Measurements from ENCODE around the gene CRABP1.
"Not testable (repeated sequence)": the region's sequence is repeated elsewhere in the genome, so short reads cannot be mapped to it uniquely, and the experiment has no call there.

CRABP1 gene

DNA sequence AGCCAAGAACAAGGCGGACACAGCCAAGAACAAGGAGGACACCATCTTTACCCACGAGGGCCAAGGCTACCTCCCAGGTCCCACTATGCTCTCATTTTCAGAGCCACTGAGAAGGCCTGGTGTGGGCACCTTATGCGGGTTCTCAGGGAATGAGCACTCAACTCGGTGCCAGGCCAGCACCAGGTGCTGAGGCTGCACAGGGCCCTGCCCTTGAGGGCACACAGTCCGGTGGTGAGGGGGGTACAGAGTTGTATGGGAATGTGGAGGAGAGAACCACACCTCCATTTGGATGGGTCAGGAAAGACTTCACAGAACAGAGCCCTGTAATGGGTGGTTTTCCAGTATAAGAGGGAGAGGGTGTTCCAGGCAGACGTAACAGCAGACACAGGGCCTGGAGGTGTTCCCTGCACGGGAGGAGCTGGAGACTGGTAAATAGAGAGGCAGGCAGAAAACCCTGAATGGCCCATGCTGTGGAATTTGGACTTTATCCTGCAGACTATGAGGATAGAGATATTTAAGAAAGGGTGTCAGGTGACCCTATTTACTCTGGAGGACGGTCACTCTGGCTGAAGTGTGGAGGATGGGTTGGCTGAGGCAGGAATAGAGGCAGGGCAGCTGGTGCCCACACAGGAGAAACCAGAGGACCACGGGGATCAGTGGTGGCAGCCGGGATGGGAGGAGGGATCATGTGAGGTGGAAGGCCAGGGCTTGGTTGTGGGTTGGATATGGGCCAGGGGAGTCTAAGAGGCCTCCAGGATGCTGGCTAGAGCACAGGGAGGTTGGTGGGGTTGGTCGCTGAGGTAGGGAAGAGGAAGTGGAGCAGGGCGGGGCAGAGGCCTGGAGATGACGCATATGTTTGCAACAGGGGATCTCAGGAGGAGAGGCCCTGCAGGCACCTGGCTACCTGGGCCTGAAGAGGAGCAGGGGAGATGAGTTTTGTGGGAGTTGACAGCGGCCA is 34.6 kb downstream of the CRABP1 start:
- DNase-seq (ENCODE audit: low read depth) = no peak

DNA sequence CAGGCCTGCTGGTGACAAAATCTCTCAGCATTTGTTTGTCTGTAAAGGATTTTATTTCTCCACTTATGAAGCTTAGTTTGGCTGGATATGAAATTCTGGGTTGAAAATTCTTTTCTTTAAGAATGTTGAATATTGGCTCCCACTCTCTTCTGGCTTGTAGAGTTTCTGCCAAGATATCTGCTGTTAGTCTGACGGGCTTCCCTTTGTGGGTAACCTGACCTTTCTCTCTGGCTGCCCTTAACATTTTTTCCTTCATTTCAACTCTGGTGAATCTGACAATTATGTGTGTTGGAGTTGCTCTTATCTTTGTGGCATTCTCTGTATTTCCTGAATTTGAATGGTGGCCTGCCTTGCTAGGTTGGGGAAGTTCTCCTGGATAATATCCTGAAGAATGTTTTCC is 40.0 kb downstream of the CRABP1 start:
- not testable (repeated sequence) for DNase-seq (ENCODE audit: low read depth)

DNA sequence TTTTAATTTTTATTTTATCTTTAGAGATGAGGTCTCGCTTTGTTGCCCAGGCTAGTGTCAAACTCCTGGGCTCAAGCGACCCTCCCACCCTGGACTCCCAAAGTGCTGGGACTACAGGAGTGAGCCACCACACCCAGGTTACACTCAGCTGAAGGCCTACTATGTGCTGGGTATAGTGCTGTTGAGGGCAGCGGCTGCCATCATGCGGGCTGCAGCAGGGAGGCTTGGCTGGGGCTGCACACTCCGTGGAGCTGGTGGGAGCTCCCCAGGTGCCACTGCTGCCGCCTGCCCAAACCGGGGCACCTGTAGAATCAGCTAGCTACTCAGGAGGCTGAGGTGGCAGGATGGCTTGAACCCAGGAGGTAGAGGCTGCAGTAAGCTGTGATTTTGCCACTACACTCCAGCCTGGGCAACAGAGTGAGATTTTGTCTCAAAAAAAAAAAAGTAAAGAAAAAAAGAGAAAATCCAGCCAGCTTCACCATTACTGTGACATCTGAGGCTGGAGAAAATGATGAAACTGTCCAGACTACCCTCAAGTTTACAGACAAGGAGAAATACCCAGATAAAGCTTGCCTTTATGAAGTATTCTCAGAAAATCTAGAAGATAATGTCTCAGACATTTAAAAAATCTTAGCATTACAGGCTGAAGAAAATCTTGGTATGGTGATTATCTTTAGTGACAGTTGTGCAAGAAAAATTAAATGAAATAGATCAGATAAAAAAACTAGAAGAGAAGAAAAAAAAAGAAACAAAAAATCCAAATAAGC is 42.1 kb downstream of the CRABP1 start:
- no peak for DNase-seq (ENCODE audit: low read depth)

DNA sequence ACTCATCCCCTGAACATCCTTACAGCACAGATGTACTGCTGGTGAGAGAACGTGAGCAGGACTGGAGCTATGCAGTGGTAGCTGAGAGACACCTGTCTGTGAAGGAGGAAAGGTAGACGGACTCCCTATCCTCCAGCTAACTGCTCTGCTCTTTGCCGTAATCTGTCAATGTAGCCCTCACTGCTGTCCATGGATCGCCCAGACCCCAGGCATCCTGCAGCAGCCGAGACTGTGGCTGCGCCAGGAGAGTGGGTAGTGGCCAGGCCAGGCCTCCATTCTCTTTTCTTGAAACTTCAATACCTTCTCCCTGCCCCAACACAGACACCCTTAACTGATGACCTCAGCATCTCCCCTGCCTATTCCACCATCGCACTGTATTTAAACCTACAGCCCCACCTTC is 44.5 kb downstream of the CRABP1 start:
- DNase-seq (ENCODE audit: low read depth) = no peak

DNA sequence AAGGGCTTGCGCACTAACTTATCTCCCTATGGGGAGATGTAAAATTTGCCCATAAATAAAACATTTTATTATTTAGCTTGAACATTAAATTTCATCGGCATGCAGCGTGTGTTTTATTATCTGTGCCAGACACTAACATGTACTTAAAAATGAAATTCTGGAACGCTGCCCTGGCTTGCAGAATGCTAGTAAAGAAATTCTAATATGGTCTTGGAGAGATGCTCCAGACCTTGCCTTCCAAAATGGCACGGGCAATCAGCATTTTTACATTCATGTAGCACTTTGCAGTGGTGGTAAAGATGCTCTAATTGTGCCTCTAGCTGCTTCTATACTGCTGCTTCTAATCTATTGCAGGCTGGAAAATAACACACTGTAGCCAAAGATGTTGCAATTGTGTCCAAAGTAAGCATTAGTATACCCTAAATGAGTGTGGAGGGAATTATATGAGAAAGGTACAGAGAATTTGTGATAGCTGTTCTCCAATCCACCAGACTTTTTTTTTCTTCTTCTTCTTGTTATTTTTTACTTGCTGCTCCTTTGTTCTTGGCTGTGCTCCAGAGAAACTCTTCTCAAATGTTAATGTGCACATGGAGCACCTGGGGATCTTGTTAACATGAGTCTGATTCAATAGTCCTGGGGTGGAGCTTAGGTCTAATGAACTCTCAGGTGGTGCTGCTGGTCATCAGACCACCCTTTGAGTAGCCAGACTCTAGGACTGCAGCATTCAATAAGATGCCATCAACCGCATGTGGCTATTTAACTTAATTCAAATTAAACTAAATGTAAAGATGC is 47.3 kb downstream of the CRABP1 start:
- no peak for DNase-seq (ENCODE audit: low read depth)

DNA sequence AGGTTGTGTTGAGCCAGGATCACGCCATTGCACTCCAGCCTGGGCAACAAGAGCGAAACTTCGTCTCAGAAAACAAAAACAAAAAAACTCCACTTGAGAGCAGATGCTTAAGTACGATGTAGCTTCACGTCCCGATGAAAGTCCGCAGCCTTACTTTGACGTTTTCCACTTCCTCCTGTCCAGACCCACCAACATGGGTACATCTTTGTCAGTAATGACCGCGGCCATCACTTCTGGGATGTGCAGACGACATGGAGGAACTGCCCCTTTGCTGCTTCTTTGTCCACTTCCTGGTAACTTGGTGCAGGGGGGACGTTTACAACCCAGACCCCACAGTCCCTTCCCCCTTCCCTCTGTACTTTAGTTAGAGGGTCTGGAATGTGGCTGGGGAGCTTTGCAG is 48.7 kb downstream of the CRABP1 start:
- DNase-seq (ENCODE audit: low read depth) = no peak

DNA sequence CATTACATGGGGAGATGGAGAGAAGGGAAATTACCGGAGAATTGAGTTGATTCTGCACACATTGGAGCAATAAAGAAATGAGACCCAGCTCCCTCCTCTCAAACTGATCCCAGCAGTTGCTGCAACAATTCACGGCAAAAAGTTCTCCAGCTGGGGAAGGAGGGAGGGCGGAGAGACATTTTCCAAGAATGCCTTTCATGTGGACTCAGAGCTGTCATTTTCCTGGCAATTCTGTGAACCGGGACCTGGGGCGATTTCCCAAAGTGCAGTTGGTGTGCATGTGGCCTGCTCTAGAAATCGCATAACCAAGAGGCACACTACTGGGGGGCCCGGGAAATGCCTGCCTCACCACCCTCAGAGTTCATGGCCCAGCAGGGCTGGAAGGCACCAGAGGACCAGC is 49.2 kb downstream of the CRABP1 start:
- no peak for DNase-seq (ENCODE audit: low read depth)

DNA sequence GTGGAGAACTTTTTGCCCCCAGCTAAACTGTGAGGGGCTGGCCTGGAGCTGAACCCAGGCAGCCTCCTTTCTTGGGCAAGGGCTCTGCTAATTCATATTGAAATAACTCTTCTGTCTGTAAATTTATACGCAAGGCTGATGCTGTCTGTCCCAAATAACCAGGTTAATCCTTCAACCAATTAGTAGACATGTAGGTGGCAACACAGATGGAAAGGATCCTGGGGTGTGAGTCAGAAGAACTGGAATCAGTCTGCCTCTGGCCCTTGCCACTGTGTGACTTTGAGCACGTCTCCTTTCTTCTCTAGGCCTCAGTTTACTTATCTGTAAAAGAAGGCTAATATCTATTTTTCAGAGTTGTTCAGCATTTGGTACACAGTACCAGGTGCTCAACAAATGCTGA is 49.6 kb downstream of the CRABP1 start:
- no peak for DNase-seq (ENCODE audit: low read depth)

DNA sequence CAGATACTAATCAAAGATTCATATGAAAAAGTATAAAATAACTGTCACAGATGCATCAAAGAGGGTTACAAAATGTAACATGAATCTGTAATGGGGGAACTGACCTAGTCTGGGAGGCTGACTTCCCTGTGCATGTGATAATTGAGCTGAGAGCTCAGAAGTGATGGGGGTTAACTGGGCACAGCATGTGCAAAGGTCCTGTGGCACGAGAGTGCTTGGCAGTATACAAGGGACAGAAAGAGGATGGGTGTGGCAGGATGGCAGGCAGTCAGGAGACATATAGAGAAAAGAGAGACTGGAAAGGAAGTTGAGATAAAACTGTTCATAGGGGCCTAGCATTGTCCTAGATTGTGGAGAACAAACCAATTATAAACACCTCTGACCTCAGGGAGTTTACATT is 50.1 kb downstream of the CRABP1 start:
- no peak for DNase-seq (ENCODE audit: low read depth)

DNA sequence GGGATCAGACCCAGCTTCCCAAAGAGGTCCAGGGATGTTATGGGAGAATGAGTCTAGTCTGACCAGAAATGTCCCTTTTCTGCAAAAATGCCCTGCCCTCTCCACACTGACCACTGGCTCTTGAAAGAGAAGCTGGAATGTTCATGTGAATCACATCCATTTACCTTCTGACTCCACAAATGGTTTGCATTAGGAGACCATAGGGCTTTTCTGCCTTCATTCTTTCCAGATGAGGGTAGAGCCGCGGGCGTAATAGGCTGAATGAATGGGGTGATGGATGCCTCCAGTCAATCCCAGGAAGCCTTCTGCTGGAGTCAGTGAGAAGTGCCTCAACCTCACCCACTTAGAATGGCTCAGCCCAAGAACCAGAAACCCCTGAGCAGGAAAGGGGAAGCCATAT is 50.7 kb downstream of the CRABP1 start:
- no peak for DNase-seq (ENCODE audit: low read depth)

DNA sequence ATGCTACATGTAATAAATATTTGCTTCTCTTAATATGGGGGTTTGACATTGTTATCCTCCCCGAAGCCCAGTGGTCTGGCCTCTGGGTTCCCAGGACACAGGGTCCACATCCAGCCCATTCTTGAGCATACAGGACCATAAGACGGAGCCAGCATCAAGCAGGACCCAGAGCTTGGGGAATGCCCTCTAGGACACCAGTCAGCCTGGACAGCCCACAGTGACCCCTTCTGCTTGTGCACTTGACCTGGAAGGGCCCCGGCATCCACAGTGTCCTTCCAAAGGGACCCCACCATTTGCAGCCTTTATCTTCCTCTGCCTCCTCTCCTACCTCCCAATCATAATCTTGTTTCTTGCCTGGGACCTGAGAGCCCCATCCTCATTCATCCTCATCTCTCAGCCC is 51.6 kb downstream of the CRABP1 start:
- no peak for DNase-seq (ENCODE audit: low read depth)

DNA sequence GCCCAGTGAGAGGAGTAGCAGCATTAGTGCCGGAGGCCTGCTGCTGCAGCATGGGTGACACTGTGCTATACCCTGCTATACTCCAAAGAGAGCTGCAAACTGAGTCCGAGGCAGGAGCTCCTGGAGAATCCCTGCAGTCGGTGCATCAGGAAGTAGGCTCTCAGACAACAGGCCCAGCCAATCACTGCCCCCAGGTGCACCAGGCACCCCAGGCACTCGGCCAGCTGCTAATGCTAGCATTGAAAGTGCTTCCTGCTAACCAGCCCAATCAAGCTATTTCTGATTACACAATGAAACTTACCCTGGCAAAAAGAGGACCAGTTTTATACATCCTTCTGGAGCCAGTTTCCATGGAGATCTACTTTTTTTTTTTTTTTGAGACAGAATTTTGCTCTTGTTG is 52.3 kb downstream of the CRABP1 start:
- DNase-seq (ENCODE audit: low read depth) = no peak

DNA sequence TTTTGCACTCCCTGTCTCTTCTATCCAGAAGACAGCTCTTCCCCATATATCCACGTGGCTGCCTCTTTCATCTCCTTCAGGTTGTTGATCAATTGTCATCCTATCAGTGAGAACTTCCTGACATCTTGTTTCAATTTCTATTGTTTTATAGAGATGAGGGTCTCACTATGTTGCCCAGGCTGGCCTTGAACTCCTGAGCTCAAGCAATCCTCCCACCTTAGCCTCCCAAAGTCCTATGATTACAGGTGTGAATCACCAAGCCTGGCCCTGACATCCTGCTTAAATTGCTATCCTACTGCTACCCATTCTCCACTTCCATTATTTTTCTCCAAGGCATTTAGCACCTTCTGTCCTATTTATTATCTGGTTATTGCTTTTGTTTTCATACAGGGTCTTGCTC is 53.0 kb downstream of the CRABP1 start:
- no peak for DNase-seq (ENCODE audit: low read depth)

DNA sequence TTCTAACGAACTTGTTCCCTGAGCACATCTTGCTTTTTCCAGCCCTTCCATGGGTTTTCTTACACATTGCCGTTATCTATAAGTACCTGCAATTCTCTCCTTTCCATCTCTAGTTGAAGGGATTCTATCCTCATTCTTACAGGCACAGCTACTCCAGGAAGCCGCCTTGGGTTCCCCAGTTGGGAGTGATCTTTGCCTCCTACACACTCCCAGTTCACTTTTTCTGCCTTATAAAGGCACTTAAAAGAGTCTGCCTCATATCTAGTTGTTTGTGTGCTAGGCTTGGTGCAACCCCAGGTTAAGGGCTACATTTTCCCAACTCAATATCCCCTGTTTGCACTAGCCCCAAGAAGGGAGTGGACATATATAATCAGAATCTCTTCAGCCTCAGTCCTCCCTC is 53.9 kb downstream of the CRABP1 start:
- no peak for DNase-seq (ENCODE audit: low read depth)

DNA sequence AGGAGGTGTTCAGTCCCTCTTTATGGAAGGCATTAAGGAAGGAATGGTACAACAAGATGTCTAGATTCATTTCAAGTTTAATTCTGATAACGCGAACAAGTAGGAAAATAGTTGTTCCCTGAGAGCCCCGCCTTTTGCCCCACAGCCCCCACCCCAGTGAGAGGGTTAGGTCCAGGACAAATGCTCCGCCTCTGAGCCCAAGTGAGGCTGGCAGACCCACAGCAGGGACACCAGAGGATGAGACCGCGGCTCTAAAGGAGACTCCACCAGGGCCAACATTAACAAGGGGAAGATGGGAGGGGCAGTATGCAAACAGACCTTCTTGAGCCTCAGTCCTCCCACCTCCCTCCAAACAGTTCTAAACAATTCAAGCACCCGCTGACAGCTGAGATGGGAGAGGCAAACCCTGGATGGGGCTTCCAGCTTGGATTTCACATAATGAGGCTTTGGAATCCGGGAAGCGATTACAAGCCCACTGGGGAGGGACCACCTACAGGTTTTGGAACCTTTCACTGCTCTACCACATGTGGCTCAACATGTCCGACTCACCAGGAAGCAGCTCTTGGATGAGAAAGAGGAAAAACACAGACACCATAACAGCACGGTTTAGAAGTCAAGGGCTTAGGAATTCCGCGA is 54.9 kb downstream of the CRABP1 start:
- DNase-seq (ENCODE audit: low read depth) = no peak

DNA sequence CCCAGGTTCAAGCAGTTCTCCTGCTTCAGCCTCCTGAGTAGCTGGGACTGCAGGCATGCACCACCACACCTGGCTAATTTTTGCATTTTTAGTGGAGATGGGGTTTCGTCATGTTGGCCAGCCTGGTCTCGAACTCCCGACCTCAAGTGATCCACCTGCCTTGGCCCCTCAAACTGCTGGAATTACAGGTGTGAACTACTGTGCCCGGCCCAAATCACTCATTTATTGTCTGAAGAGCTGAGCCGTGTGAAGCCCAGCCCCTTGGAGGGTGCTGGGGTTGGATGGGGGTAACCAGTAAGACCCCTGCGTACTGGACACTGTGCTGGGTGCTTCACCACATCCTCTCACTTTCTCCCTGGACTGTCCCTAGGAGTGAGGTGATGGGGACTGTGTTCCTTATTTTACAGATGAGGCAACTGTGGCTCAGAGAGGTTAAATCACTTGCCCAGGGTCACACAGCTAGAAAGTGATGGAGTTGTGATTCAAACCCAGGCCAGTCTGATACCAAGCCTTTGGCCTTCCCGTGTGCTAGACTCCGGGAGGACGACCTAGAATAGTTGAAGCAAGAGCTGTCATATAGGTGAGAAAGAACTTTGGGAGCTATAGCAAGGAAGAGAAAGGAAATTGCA is 56.1 kb downstream of the CRABP1 start:
- no peak for DNase-seq (ENCODE audit: low read depth)

DNA sequence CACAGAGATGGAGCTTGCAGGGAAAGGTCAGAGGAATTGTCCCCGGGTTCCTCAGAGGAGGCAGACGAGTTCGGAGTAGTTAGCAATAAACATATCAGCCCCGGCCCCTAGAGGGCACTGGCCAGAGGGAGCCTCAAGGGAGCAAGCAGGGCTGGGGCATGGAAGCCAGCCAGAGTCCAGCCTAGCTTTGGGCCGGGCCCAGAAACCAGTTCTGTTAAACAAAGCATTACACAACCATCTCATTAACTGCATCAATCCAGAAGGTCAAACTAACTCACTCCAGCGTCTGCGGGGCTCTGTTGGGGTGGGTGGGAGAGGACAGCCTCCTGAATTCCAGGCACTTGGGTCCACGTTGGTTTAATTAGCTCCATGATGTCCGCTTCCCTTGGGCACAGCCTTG is 56.8 kb downstream of the CRABP1 start:
- no peak for DNase-seq (ENCODE audit: low read depth)

DNA sequence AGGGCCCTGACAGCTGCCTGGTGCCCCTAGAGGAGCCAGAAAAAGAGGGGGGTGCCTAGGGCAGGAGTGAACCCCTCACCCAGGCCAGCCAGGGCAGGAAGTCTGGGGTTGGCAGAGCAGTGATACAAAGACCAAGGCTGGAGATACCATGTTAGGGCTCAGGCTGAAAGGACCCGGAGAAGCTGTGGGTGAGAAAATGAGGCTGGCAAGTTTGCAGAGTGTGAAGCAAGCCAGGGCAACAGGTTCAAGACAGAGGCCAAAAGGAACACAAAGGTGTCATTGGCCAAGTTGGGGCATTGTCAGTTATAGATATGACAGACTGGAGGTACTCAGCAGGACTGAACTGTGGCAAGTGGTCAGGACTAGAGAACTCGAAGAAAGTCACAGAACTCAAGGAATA is 57.2 kb downstream of the CRABP1 start:
- no peak for DNase-seq (ENCODE audit: low read depth)

All from activated T-cell treated with anti-CD3 and anti-CD28 coated beads for 1 hour (primary cell).